ENCODE results near the gene HLA-DOA. TPM values are rescaled to one million over a fixed set of nuclear protein-coding genes. Genes with fewer than 3 reads are reported as not detected.
A peak's percentile ranks its signal among the peaks of the same experiment; 100 is the strongest.

The HLA-DOA gene
- total RNA-seq, 1 experiment from 2014 or later, result 13.6 TPM

DNA sequence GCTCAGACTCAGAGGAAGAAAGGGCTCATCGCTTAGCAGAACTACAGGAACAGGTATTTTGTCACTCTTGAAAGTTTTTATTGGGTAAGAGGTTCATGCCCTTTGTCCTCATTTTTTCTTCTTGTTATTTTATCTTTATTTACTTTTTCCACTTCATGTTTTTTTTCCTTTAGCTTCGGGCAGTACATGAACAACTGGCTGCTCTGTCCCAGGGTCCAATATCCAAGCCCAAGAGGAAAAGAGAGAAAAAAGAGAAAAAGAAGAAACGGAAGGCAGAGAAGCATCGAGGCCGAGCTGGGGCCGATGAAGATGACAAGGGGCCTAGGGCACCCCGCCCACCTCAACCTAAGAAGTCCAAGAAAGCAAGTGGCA, 31.5 kb downstream of the HLA-DOA start (continued):
- TF ChIP-seq, protein P1, sequence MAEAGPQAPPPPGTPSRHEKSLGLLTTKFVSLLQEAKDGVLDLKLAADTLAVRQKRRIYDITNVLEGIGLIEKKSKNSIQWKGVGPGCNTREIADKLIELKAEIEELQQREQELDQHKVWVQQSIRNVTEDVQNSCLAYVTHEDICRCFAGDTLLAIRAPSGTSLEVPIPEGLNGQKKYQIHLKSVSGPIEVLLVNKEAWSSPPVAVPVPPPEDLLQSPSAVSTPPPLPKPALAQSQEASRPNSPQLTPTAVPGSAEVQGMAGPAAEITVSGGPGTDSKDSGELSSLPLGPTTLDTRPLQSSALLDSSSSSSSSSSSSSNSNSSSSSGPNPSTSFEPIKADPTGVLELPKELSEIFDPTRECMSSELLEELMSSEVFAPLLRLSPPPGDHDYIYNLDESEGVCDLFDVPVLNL (CRISPR knock-in tag; IDR thresholded peaks at IDR 0.05; ENCODE audit: borderline replicate concordance, low read depth), result no peak
- TF ChIP-seq SMAD3 (CRISPR knock-in tag; IDR thresholded peaks at IDR 0.05; ENCODE audit: borderline replicate concordance) (no peak), NFATC4 (CRISPR knock-in tag; IDR thresholded peaks at IDR 0.05) (no peak), IRF2 (CRISPR knock-in tag; IDR thresholded peaks at IDR 0.05; ENCODE audit: borderline replicate concordance, low read depth) (no peak), ETV6 (CRISPR knock-in tag; IDR thresholded peaks at IDR 0.05) (no peak)

DNA sequence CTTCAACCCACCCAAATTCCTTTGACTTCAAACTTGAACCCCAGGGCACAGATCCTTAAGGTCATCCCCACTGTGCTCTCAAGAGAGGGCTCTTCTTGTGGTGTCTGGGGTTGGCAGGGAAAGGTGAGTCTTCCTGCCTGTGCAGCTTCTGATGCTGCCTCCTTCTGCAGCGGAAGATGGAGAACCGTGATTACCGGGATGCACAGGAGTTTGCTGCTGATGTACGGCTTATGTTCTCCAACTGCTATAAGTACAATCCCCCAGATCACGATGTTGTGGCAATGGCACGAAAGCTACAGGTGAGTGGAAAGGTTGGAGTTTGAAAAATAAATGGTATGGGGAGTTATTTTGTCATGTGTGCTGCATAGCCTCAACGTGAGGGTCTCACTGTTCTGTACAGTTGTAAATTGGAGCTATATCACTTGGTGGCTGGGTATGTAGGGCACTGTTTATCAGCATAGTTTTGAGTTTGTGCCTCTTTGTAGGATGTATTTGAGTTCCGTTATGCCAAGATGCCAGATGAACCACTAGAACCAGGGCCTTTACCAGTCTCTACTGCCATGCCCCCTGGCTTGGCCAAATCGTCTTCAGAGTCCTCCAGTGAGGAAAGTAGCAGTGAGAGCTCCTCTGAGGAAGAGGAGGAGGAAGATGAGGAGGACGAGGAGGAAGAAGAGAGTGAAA, 32.0 kb downstream of the HLA-DOA start:
- POLR2A ChIA-PET, result interaction anchor here (1.5 kb wide), 1 partner anchor 10 kb away, joined by 3 read pairs; no protein-coding TSS in a partner anchor
- ATAC-seq, result no peak
- no peaks in the 10 kb centered on the region for H3K9me3 Mint-ChIP-seq
- no peak overlapping the region for H3K4me3 Mint-ChIP-seq
- TF ChIP-seq, protein P2, sequence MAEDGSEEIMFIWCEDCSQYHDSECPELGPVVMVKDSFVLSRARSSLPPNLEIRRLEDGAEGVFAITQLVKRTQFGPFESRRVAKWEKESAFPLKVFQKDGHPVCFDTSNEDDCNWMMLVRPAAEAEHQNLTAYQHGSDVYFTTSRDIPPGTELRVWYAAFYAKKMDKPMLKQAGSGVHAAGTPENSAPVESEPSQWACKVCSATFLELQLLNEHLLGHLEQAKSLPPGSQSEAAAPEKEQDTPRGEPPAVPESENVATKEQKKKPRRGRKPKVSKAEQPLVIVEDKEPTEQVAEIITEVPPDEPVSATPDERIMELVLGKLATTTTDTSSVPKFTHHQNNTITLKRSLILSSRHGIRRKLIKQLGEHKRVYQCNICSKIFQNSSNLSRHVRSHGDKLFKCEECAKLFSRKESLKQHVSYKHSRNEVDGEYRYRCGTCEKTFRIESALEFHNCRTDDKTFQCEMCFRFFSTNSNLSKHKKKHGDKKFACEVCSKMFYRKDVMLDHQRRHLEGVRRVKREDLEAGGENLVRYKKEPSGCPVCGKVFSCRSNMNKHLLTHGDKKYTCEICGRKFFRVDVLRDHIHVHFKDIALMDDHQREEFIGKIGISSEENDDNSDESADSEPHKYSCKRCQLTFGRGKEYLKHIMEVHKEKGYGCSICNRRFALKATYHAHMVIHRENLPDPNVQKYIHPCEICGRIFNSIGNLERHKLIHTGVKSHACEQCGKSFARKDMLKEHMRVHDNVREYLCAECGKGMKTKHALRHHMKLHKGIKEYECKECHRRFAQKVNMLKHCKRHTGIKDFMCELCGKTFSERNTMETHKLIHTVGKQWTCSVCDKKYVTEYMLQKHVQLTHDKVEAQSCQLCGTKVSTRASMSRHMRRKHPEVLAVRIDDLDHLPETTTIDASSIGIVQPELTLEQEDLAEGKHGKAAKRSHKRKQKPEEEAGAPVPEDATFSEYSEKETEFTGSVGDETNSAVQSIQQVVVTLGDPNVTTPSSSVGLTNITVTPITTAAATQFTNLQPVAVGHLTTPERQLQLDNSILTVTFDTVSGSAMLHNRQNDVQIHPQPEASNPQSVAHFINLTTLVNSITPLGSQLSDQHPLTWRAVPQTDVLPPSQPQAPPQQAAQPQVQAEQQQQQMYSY (CRISPR knock-in tag; IDR thresholded peaks at IDR 0.05), result no peak
- no peak for TF ChIP-seq PRRX2 (CRISPR knock-in tag; IDR thresholded peaks at IDR 0.05)
- no peak for TF ChIP-seq ELF4 (CRISPR knock-in tag; IDR thresholded peaks at IDR 0.05; ENCODE audit: low read depth)
- no peak for TF ChIP-seq GTF2I (CRISPR knock-in tag; conservative IDR thresholded peaks at IDR 0.05)
- TF ChIP-seq FOXK1 (CRISPR knock-in tag; IDR thresholded peaks at IDR 0.05), result no peak
- TF ChIP-seq ZNF138 (CRISPR knock-in tag; conservative IDR thresholded peaks at IDR 0.05), result no peak
- TF ChIP-seq, protein P3, sequence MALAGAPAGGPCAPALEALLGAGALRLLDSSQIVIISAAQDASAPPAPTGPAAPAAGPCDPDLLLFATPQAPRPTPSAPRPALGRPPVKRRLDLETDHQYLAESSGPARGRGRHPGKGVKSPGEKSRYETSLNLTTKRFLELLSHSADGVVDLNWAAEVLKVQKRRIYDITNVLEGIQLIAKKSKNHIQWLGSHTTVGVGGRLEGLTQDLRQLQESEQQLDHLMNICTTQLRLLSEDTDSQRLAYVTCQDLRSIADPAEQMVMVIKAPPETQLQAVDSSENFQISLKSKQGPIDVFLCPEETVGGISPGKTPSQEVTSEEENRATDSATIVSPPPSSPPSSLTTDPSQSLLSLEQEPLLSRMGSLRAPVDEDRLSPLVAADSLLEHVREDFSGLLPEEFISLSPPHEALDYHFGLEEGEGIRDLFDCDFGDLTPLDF (CRISPR knock-in tag; IDR thresholded peaks at IDR 0.05), result no peak
- no peak for TF ChIP-seq ZNF512 (CRISPR knock-in tag; IDR thresholded peaks at IDR 0.05; ENCODE audit: borderline replicate concordance)
- TF ChIP-seq CDX4 (CRISPR knock-in tag; IDR thresholded peaks at IDR 0.05; ENCODE audit: borderline replicate concordance), result no peak
- no peak for TF ChIP-seq NR2C2 (CRISPR knock-in tag; IDR thresholded peaks at IDR 0.05)
- H3K27me3 Mint-ChIP-seq (ENCODE audit: low read depth), result no peaks in the 10 kb centered on the region
- peak overlapping the region; percentile 33; the same call in 1 of the 2 replicates for H3K27ac Mint-ChIP-seq
- CTCF ChIA-PET, result no interaction called here
- H3K36me3 Mint-ChIP-seq, result peaks cover 98% of the 10 kb centered on the region
- no peak for DNase-seq (ENCODE audit: low spot score)
- H3K4me1 Mint-ChIP-seq, result peaks cover 50% of the 10 kb centered on the region

Data from WTC11 (cell line).